Endothelial cell of umbilical vein (primary cell): ENCODE results near the gene AMFR.
A peak's percentile ranks its signal among the peaks of the same experiment; 100 is the strongest.

Experiments
- CTCF ChIP-seq, 2 donors: IDR thresholded peaks; 1 replicate in 1 of 2; 2 replicates in 1 of 2; pipeline ENCODE4 v1.5.1; 2011; ENCODE audit warnings: low read length in 2 of 2, mild to moderate bottlenecking in 2 of 2, moderate library complexity in 2 of 2, control low read depth in 1 of 2, inconsistent platforms in 1 of 2, low read depth in 1 of 2; ENCODE audit not compliant: insufficient read depth in 1 of 2; ENCODE audit errors: extremely low read depth in 1 of 2
- EZH2 ChIP-seq: IDR thresholded peaks from 2 replicates; pipeline ENCODE4 v1.6.1; 2012; ENCODE audit warnings: borderline replicate concordance, low read depth, mild to moderate bottlenecking, moderate library complexity, low read length, inconsistent platforms; ENCODE audit not compliant: severe bottlenecking
- FOS ChIP-seq: IDR thresholded peaks from 2 replicates; pipeline ENCODE4 v1.6.1; 2011; ENCODE audit warnings: mild to moderate bottlenecking, low read length, moderate library complexity, borderline replicate concordance; ENCODE audit not compliant: insufficient read depth
- GATA2 ChIP-seq: IDR thresholded peaks from 2 replicates; pipeline ENCODE4 v1.7.0; 2011; ENCODE audit warnings: low read depth, mild to moderate bottlenecking, moderate library complexity, mixed read lengths, low read length; ENCODE audit not compliant: insufficient read length, insufficient read depth
- JUN ChIP-seq: IDR thresholded peaks from 2 replicates; pipeline ENCODE4 v1.6.1; 2011; ENCODE audit warnings: borderline replicate concordance, low read depth; ENCODE audit not compliant: insufficient read length, insufficient read depth
- MAX ChIP-seq: IDR thresholded peaks from 2 replicates; pipeline ENCODE4 v1.6.1; 2011; ENCODE audit not compliant: insufficient read depth, insufficient read length
- POLR2A ChIP-seq: IDR thresholded peaks from 2 replicates; pipeline ENCODE4 v1.6.1; 2012; ENCODE audit warnings: low read depth, mild to moderate bottlenecking, control low read depth, low read length
- POLR2AphosphoS5 ChIP-seq: IDR thresholded peaks from 2 replicates; pipeline ENCODE4 v1.6.1; 2012; ENCODE audit warnings: low read depth, mild to moderate bottlenecking, control low read depth, low read length, moderate library complexity; ENCODE audit not compliant: insufficient read depth

DNA sequence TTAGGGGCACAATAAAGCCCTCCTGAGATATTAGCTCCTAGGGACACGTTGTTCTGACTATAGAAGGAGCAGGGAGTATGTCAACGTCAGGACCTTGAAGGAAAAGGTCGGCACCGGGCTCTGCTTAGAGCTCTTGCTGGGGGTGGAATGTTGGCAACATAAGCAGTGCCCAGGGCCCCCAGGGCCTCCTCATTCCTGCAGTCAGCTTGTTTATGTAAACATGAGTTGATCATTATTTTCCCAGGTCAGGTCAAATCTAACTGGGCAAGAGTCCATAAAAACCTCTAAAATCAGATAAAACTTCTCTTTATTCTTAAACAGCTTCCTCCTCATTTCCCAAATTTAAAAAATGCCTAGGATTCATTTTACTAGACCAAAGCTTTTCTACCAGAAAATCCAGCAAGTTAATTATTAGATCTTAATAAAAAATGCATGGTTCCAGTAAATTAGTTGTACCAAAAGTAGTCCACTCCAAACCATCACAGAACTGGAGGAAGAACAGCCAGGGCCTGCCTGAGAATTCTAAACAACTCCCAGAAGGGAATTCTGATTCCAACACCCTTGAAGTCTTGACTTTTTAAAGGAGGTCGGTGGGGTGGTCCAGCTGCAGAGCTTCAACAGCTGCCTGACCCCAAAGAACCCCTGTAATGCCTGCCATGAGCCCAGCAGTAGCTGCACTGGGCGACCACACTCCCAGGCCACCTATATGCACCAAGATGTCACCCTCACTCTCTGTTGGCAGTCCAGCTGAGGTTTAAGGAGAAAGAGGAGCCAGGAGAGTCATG is 54.3 kb downstream of the AMFR start:
- peak; percentile 21 for TF ChIP-seq POLR2AphosphoS5
- TF ChIP-seq CTCF (IDR thresholded peaks at IDR 0.05; ENCODE audit: extremely low read depth in 1 of 2, insufficient read depth in 1 of 2, low read depth in 1 of 2, low read length in 2 of 2): no peak
- no peak for TF ChIP-seq MAX
- TF ChIP-seq POLR2A: no peak
- peak; percentile 23 for TF ChIP-seq GATA2
- no peak for TF ChIP-seq EZH2
- TF ChIP-seq FOS: no peak
- TF ChIP-seq JUN: no peak
